Measurements from ENCODE around the gene EXOC4.

Gene EXOC4

DNA sequence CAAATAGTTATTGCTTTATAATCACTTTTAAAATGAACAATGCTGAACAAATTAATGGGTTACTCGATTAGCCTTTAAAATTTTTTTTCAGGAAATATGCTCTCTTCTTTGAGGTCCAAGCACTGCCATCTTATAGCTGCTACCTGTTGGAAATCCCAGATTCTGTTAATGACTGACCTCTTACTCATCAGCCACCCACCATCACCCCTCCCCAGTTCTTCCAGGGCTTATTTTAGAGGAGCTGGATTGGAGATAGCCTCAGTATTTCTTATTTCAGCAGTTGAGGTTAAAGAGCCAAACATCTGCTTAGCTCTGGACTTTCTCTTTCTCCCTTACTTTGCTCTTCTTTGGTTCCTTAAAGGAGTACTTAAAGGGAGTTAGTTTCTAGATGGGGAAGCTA lies 420.0 kb downstream of the EXOC4 start:
- TF ChIP-seq, protein P1, sequence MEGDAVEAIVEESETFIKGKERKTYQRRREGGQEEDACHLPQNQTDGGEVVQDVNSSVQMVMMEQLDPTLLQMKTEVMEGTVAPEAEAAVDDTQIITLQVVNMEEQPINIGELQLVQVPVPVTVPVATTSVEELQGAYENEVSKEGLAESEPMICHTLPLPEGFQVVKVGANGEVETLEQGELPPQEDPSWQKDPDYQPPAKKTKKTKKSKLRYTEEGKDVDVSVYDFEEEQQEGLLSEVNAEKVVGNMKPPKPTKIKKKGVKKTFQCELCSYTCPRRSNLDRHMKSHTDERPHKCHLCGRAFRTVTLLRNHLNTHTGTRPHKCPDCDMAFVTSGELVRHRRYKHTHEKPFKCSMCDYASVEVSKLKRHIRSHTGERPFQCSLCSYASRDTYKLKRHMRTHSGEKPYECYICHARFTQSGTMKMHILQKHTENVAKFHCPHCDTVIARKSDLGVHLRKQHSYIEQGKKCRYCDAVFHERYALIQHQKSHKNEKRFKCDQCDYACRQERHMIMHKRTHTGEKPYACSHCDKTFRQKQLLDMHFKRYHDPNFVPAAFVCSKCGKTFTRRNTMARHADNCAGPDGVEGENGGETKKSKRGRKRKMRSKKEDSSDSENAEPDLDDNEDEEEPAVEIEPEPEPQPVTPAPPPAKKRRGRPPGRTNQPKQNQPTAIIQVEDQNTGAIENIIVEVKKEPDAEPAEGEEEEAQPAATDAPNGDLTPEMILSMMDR (IDR thresholded peaks at IDR 0.05; ENCODE audit: low read depth, low read length, missing control alignments): no peak
- H3K4me3 ChIP-seq (ENCODE audit: low read depth, low read length): no peak overlapping the region
- DNase-seq (ENCODE audit: low read depth): no peak

DNA sequence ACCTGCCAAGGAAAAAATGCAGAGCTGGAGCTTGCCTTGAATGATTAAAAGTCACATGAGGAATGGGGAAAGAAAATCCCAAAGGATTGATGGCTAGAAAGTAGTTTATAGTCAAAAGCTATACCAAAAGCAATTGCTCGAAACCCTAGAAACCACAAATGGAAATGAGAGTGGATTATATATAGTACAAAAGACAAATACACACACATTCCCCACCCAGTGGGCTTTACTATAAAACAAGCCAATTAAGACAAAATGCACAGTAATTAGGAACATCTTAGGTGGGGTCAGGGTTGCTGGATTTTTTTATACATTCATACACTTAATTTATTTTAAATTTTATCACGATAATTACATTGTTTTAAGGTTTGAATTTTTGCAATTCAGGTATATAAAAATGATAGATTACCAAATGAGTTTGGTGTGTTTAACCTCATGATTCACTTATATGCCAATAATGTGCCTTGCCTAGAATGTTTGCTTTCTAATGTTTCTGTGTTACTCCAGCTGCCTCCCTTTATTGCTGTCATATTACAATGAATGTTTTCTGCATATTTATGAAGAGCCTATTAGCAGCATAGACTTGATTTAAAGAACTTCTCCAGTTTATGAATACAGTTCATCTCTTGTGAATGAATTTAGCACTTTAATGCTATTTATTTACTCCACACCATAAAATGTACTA lies 421.3 kb downstream of the EXOC4 start:
- TF ChIP-seq, protein P1 (IDR thresholded peaks at IDR 0.05; ENCODE audit: low read depth, low read length, missing control alignments): no peak
- DNase-seq (ENCODE audit: low read depth): no peak

DNA sequence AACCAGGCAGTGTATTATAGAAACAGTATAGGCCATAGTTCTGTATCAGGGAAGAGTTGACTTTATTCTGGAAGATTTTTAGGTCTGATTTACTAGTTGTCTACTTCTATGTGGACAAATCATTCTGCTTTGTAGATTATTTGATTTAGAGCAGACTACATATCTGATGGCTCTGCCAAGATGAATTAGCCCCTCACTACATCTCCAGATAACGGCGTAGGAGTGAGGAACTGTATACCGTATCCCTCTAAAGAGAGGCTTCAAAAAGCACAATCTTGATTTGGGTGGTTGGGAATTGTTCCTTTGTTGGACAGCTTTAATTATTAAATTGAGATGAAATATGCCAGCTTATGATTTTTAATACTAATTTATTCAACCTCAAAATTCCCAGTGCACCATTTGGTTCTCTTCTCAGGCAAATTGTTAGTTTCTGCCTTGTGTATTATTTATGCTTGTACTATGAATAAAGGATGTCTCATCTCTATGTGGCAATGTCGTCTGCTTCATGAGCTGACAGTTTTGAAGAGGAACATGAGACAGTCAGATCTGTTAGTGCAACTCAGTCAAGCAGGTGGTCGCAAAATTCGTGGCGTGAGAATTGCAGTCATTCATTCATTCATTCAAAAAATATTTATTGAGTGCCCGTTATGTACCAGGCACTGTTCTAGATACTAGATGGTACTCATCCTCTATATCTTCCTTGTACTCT lies 422.8 kb downstream of the EXOC4 start:
- TF ChIP-seq, protein P1 (IDR thresholded peaks at IDR 0.05; ENCODE audit: low read depth, low read length, missing control alignments): no peak

More for the DNA sequence above, 421.3 kb downstream of the EXOC4 start:
- H3K4me3 ChIP-seq (ENCODE audit: low read depth, low read length): no peak overlapping the region

DNA sequence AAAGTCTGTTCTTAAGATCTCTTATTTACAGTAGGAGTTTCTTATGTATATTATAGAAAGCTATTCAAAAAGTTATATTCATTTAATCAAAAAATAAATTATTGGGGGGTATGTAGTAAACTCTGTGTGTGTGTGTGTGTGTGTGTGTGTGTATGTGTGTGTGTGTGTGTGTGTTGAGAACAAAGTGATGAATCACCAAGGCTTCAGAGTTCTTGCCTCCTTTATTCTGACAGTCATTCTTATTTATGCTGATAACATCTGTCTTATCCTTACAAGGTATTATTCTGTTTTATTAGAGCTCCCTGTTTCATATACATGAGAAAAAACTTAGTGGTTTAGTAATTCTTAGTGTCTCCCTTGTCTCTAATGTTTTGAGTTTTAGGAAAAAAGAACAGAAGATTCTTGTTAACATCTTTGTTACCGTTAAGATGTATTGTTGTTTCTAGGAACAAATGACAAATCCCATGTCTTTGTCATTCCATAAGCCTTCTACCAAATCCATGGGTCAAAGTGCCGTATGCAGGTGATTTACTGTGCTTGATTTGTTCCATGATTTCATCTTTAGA lies 424.0 kb downstream of the EXOC4 start:
- TF ChIP-seq, protein P1 (IDR thresholded peaks at IDR 0.05; ENCODE audit: low read depth, low read length, missing control alignments): no peak
- H3K4me3 ChIP-seq (ENCODE audit: low read depth, low read length): no peak overlapping the region
- no peak for DNase-seq (ENCODE audit: low read depth)

More for the DNA sequence above, 422.8 kb downstream of the EXOC4 start:
- DNase-seq (ENCODE audit: low read depth): no peak
- no peak overlapping the region for H3K4me3 ChIP-seq (ENCODE audit: low read depth, low read length)

DNA sequence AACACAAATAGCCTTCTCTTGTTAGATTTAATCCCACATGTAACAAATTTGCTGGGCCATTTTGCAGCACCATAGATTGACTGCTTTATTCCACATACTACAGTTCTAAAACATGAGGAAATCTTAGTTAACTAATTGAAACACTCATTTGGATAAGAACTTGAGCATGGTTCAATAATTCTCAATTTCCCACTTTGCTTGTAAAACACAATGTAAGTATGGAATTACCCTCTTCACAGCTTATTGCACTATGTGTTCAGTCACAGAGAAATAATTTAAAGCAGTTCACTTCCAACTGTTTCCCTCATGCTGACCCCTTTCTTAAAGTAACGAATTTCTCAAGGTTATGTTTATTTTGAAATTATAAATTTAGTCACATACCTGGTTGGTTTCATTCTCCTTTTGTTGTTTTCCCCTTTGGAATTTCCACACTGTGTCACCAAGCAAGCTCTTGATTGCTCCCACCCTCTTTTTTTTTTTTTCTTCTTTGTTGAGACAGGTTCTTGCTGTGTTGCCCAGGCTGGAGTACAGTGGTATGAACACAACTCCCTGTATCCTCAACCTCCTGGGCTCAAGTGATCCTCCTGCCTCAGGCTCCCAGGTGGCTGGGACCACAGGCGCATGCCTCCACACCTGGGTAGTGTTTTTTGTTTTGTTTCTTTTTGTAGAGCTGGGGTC lies 425.4 kb downstream of the EXOC4 start:
- DNase-seq (ENCODE audit: low read depth): no peak
- TF ChIP-seq, protein P1 (IDR thresholded peaks at IDR 0.05; ENCODE audit: low read depth, low read length, missing control alignments): no peak
- H3K4me3 ChIP-seq (ENCODE audit: low read depth, low read length): no peak overlapping the region

DNA sequence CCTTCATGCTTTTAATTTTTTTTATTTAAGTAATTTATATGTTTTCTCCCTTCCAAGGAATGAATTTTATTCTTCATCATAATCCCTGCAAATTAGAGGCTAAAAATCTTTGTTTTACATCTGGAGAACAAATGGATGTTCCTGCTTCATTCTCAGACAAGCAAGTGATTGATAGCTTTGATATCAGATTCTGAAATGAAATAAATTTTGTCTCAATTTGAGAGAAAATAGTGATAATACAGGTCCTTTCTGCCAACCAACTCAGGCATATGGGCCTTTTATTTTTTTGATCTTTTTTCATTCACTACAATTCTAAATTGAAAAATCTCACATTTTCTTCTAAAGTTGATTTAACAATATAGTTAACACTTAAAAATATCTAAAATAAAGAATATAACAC lies 427.1 kb downstream of the EXOC4 start:
- H3K4me3 ChIP-seq (ENCODE audit: low read depth, low read length): no peak overlapping the region
- TF ChIP-seq, protein P1 (IDR thresholded peaks at IDR 0.05; ENCODE audit: low read depth, low read length, missing control alignments): no peak
- no peak for DNase-seq (ENCODE audit: low read depth)

All from GM12864 (cell line).